ENCODE results near the gene MSRB2. TPM values are rescaled to one million over a fixed set of nuclear protein-coding genes. Genes with fewer than 3 reads are reported as not detected.
A peak's percentile ranks its signal among the peaks of the same experiment; 100 is the strongest.

Gene MSRB2
- total RNA-seq (2022) (19.0 TPM in 2 replicates), Bru-seq, nascent RNA (percentile 66 among the genes with signal in this experiment), BruChase-seq, experiment 1, labeled RNA remaining after a 6-hour chase (percentile 53 among the genes with signal in this experiment), BruChase-seq, experiment 2, labeled RNA remaining after a 2-hour chase (percentile 63 among the genes with signal in this experiment)
- long read RNA-seq, transcript MSRB2-201 (5 exons, 1,803 nt): major isoform, 31 of 34 reads
- long read RNA-seq, partial matches to known transcripts: 2 of 34 reads
- long read RNA-seq, other reads (novel, unspliced or antisense): 1 of 34 reads

- Mint-ChIP-seq H3K4me3 (ENCODE audit: unreplicated experiment) (peak within 1 kb of the TSS; percentile 94), H3K27ac (ENCODE audit: low read depth, unreplicated experiment) (peak within 1 kb of the TSS; percentile 92), H3K27me3 (ENCODE audit: insufficient read depth, unreplicated experiment) (no peaks in the 10 kb centered on the region), H3K4me1 (ENCODE audit: insufficient read depth, unreplicated experiment) (peaks cover 20% of the 10 kb centered on the region), H3K9me3 (ENCODE audit: unreplicated experiment) (no peaks in the 10 kb centered on the region), H3K36me3 (ENCODE audit: insufficient read depth, unreplicated experiment) (peaks cover 9% of the 10 kb centered on the region)
- intact Hi-C loops (cut with micrococcal nuclease): no loop called here
- POLR2A ChIA-PET: interaction anchor here (1.0 to 1.7 kb wide), 3 partner anchors 14 to 1164 kb away, joined by 5 to 6 read pairs (median 6); no protein-coding TSS in a partner anchor
- peak; percentile 95 for DNase-seq (ENCODE audit: unreplicated experiment)
- BruUV-seq (replicated peaks): no TSS peak
- CTCF ChIA-PET: interaction anchor here (1.4 kb wide), 1 partner anchor 10 kb away, joined by 5 read pairs; no protein-coding TSS in a partner anchor
- no peak for TF ChIP-seq CTCF (IDR thresholded peaks at IDR 0.05; ENCODE audit: unreplicated experiment)
These were observed at the start of gene MSRB2 for GRCh38 chr10:23095404-23095965. Gene MSRB2, plus strand, starts transcription at chr10:23095579. Its CDS starts 30 bp downstream, at chr10:23095609.

- no peak for TF ChIP-seq CTCF (IDR thresholded peaks at IDR 0.05; ENCODE audit: unreplicated experiment)
- Mint-ChIP-seq H3K36me3 (ENCODE audit: insufficient read depth, unreplicated experiment) (no peaks in the 10 kb centered on the region), H3K27ac (ENCODE audit: low read depth, unreplicated experiment) (no peak overlapping the region), H3K9me3 (ENCODE audit: unreplicated experiment) (no peaks in the 10 kb centered on the region), H3K27me3 (ENCODE audit: insufficient read depth, unreplicated experiment) (no peaks in the 10 kb centered on the region), H3K4me1 (ENCODE audit: insufficient read depth, unreplicated experiment) (peaks cover 6% of the 10 kb centered on the region), H3K4me3 (ENCODE audit: unreplicated experiment) (no peak overlapping the region)
- CTCF ChIA-PET: interaction anchor here (0.6 to 1.4 kb wide), 2 partner anchors 21 to 28 kb away, joined by 3 to 4 read pairs; no protein-coding TSS in a partner anchor
- BruUV-seq (replicated peaks): no TSS peak
- POLR2A ChIA-PET: interaction anchor here (0.6 to 1.0 kb wide), 4 partner anchors 17 to 643 kb away, joined by 3 to 4 read pairs (median 4); no protein-coding TSS in a partner anchor
- intact Hi-C loops (cut with micrococcal nuclease): no loop called here
- DNase-seq (ENCODE audit: unreplicated experiment): no peak
These were observed 49.4 kb upstream of the MSRB2 start for GRCh38 chr10:23046027-23046426.

DNA sequence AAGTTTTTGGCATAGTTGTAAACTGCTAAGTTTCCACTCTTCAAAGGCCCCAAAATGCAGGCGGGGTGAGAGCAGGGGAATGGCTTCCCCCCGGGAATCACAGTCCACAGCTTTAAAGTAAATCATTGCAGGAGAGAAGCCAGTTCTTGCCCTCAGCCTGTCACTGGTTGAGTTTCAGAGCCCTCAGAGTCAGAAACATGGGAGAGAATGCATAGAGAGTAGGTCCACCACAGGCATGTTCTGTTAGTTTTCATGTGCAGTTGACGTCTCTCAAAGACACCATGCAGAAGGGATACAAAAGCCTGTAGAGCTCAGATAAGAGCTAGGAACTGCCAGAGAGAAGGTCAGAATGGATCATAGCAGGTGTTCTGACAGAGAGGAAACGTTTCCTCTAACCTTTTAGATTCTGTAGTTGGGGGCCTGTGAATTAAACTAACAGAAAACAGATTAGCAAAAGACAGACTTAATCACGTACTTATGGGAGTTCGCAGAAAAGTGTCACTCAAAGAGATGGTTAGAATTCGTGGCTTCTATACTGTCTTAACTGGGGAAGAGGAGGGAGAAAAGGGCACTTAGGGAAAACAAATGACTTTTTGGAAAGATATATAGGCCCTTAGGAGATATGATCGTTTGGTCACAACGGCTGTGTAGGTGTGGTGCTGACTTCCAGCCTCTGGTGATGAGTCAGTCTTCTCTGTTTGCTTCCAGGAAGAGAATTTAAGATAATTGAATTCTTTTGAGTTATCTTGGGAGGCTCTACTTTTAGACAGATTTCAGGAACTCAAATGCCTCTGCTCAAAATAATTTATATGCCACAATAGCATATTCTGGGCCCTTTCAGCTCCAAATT, 48.0 kb upstream of the MSRB2 start:
- ChIA-PET POLR2A (no interaction called here), CTCF (interaction anchor here (0.5 to 1.4 kb wide), 4 partner anchors 13 to 31 kb away, joined by 3 read pairs; no protein-coding TSS in a partner anchor)
- Mint-ChIP-seq H3K4me1 (ENCODE audit: insufficient read depth, unreplicated experiment) (peaks cover 6% of the 10 kb centered on the region), H3K4me3 (ENCODE audit: unreplicated experiment) (no peak overlapping the region), H3K36me3 (ENCODE audit: insufficient read depth, unreplicated experiment) (no peaks in the 10 kb centered on the region), H3K27me3 (ENCODE audit: insufficient read depth, unreplicated experiment) (no peaks in the 10 kb centered on the region), H3K9me3 (ENCODE audit: unreplicated experiment) (no peaks in the 10 kb centered on the region), H3K27ac (ENCODE audit: low read depth, unreplicated experiment) (no peak overlapping the region)
- no peak for TF ChIP-seq CTCF (IDR thresholded peaks at IDR 0.05; ENCODE audit: unreplicated experiment)
- BruUV-seq (replicated peaks): no TSS peak
- peak; percentile 10 for DNase-seq (ENCODE audit: unreplicated experiment)
- intact Hi-C loops (cut with micrococcal nuclease): no loop called here

GRCh38 chr10:23048191-23048590, 47.2 kb upstream of the MSRB2 start:
- ChIA-PET POLR2A (no interaction called here), CTCF (no interaction called here)
- Mint-ChIP-seq H3K27ac (ENCODE audit: low read depth, unreplicated experiment) (no peak overlapping the region), H3K9me3 (ENCODE audit: unreplicated experiment) (no peaks in the 10 kb centered on the region), H3K4me3 (ENCODE audit: unreplicated experiment) (no peak overlapping the region), H3K27me3 (ENCODE audit: insufficient read depth, unreplicated experiment) (no peaks in the 10 kb centered on the region), H3K36me3 (ENCODE audit: insufficient read depth, unreplicated experiment) (no peaks in the 10 kb centered on the region), H3K4me1 (ENCODE audit: insufficient read depth, unreplicated experiment) (peaks cover 14% of the 10 kb centered on the region)
- BruUV-seq (replicated peaks): no TSS peak
- intact Hi-C loops (cut with micrococcal nuclease): no loop called here
- DNase-seq (ENCODE audit: unreplicated experiment): no peak
- TF ChIP-seq CTCF (IDR thresholded peaks at IDR 0.05; ENCODE audit: unreplicated experiment): no peak

Measured in MCF 10A (cell line).